HG03520 (cell line): ENCODE data around the gene YTHDC2.

Experiments used
- ATAC-seq: cut with Tn5 transposase; IDR thresholded peaks from one replicate; pipeline ENCODE4 v1.9.1; 2021; ENCODE audit warnings: mild to moderate bottlenecking, moderate library complexity; ENCODE audit not compliant: unreplicated experiment

Gene YTHDC2

DNA sequence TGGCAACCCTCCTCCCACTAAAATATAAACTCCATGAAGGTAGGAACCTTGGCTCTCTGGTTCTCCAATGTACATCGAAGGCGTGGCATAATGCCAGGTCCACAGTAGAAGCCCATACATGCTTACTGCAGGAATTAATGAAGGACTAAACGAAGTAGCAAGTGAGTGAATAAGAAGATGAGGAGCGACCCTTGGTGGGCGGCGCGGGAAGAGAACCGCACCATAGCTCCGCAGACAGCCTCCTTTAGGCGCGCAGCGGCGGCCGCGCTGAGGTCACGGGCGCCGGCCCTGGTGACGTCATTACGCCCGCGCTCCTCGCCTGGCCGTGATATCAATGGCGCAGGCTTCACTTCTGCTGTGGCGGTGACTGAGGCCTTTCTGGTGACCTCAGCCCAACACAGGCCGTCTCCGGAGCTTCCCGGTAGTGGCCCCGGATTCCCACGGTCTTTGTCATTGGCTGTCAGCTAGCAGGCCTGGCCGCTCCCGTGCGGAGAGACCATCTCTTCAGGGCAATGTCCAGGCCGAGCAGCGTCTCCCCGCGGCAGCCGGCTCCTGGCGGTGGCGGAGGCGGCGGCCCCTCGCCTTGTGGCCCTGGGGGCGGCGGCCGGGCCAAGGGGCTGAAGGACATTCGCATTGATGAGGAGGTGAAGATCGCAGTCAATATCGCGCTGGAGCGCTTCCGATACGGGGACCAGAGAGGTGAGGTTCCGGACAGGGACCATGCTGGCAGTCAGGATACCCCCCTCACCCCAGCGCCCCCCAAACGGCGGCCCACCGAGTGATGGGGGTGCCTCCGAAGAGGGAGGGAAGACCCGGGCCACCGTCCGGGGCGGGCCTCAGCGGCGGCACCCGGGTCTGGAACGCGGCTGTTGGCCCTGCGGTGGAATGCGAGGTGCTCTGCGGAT, at the start of gene YTHDC2:
Gene YTHDC2, plus strand, starts transcription at position 311 of the 905 bp plus-strand sequence. Its CDS starts 202 bp downstream, at position 513.
- peak; percentile 98 for ATAC-seq

DNA sequence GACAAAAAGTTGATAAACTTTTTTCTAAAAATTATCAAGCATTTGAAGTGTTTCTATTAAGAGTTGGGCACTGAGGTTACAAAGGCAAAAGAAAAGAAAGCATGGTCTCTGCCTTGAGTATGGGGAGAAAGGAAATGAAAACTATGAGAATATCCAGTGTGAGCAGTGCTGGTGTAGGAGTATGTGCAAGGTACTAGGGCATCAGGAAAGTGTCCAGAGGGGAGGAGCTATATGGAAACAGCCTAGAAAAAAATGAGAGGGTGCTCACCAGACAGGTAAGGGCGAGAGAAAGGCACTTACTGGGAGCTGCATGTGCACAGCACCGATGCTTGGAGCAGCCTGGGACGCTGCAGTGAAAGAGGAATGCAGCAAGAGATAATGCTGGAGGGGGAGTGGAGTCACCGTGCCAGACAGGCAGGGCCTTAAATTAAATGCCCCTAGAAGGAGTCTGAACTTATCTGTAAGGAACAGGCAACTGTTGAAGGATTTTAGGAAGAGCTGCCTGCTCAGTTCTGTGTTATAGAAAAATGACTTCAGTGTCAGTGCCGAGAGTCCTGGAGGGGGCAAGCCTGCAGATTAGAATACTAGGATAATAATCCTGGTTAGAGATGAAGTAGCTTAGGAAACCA, 39.3 kb upstream of the YTHDC2 start:
- no peak for ATAC-seq

DNA sequence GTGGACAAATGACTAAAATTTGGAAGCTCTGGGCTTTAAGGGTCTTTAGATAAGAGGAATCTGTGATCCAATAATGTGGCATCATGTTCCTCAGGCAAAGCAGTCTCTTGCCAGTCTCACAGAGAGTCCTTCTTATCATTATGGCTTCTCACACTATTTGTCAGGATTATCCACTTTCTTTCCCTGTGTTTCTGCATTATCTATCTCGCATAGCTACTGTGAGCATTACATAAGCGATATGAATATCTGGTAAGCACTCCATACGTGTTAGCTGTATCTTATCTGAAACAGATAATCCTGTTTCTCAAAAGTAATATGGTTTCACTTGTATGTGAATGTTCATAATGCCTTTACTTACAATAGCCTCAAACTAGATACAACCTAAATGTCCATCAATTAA, 34.8 kb upstream of the YTHDC2 start:
- no peak for ATAC-seq

DNA sequence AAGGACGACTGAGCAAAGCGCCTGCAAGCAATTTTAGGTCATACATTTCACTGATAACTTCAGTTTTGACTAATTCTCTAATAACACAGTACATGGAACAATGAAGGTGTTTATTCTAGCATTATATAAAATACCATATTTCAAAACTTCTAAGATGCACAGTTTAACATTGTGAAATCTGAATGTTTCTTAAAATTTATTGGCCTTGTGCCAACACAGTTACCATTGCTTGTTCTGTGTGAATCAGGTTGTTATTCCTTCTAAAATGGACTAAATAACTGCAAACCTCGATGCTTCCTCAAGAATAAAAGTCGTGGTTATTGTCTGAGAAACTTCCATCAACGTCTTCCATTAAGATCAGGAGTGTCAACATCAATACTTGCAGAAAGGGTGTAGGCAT, 33.3 kb upstream of the YTHDC2 start:
- ATAC-seq, result no peak

DNA sequence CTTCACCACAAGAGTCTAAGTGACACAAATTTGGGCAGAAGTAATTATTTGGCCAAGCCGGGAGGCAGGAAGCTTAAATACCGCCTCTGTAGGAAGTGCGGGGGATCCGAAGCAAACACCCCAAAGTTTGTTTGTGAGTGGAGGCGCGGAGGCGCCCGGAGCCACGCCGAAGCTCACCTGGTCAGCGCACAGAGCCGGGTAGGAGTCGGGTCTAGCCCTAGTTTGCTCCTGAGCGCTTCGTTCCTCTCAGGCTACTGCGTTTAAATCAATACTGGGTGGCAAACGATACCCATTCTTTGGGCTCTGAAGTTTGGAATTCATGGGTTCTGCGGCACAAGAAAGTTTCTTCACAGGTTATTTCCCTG, 26.1 kb upstream of the YTHDC2 start:
- no peak for ATAC-seq

DNA sequence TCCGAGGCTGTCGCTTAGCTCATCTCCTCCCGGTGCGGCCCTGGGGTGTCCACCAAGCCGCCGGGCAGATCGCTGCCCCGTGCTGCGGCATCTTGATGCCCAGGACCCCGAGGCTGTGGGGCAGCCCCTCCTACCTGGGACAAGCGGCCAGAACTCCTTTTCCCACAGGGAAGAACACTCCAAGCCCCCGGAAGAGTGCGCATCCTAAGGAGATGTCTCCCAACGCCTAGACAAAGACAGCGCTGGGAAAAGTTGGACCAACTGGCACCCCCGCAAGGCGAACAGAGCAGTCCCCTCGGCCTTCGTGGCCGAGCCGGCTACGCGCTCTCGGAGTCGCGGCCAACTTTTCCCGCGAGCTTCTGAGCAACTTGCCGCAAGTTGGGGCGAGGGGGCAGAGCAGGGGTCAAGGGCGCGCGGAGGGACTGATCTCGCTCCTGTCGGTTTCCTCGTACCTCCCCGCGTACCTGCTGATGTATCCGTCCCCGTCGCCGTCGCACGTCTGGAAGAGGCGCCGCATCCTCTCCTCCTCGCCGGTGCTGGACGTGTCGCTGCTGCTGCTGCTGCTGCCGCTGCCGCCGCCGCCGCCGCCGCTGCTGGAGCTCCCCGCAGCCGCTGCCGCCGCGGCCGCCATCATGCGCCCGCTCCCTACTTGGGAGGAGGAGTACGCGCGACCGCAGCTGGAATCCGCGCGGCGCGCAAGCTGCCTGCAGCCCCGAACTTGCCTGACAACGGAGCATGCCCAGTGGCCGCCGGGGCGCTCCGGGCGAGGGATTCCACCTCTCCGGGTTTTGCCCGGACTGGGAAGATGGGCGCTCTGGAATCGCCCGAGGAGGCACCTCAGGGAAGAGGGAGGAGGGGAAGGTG, 25.5 kb upstream of the YTHDC2 start, which contains the start of gene MCC:
Gene MCC, minus strand, starts transcription at position 673 of the 864 bp plus-strand sequence.
- no peak for ATAC-seq

DNA sequence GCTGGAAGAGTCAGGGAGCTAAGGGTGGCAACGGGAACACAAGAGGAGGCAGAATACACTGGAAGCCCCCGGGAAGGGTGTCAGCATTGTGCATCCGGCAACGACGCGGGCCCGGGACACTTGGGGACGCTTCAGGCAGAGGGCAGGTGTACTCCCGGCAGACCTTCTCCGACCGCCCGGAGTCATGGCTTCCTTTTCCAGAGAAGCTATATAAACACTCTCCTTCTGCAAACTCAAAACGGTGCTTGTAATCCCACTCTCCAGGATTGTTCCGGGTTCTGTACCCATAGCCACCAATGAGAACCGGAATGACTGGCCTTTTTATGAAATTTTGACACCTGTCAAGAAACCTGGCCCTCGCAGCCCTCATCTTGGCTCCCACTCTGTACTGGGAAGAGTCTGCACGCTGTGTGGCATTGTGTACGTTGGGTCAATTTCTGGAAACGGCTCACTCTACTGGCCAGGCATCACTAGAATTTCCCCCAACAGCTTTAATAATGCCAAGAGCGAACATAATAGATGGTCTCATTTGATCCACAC, 24.8 kb upstream of the YTHDC2 start:
- ATAC-seq, result peak; percentile 7

DNA sequence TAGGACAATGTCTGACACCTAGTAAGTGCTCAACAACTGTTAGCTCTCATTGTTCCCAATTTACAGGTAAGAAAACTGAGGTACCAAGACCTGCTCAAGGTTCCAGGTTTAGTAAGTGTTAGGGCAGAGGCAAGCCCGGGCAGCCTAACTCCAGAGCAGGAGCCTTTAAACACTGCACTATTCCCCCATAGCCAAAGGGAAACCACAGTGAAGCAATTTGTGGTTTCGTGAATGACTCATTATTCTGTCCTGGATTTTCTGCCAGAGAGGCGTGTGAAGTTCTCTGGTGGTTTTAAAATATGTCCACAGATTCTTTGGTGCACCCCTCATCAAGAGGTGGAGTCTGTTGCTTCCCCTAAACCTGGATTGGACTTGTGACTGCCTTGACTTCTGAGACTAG, 24.2 kb upstream of the YTHDC2 start:
- peak; percentile 40 for ATAC-seq

DNA sequence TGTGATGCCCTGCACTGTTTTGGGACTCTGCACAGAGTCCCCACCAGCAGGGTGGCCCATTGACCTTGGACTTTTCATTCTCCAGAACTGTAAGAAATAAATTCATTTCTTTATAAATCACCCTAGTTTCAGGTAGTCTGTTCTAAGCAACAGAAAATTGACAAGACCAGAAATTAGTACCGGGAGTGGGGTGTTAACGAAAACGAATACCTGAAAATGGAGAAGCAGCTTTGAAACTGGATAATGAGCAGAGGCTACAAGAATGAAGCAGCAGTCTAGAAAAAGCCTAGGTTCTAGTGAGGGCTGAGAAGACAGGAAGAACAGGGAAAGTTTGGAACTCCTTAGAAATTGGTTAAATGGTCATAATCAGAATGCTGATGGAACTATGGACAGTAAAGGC, 23.2 kb upstream of the YTHDC2 start:
- ATAC-seq, result no peak

DNA sequence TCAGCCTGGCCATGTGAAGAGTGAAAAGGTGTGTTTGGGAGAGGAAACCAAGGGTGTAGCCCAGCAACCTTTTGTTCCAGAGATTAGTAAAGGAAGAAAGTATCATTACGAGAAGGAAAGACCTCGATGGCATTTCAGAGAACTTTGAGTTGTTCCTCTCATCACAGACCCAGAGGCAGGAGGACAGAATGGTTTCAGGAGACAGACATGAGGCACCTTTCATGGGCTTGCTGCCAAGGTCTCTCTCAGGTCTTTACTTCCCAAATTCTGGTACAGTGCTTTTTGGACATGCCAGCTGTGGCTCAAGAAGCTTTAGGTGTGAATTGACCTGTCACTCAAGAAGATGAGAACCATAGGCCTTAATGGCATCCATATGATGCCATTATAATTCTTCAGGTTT, 22.5 kb upstream of the YTHDC2 start:
- no peak for ATAC-seq

DNA sequence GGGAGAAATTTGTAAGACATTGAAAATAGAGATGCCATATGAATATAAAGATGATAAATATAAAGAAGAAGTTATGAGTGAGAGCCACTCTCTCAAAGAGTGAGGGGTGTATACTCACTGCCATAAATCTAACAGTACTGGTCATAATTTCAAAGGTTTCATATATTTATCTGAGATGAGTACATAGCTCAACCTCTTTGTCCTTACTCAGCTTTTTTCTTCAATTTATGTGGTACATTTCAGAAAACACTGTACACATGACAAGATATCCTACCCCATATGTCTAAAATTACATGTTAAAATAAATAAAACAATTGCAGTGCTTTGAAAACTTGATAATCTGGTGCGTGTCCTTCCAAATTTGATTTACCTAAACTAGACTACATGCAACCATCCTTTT, 20.0 kb upstream of the YTHDC2 start:
- ATAC-seq, result no peak

DNA sequence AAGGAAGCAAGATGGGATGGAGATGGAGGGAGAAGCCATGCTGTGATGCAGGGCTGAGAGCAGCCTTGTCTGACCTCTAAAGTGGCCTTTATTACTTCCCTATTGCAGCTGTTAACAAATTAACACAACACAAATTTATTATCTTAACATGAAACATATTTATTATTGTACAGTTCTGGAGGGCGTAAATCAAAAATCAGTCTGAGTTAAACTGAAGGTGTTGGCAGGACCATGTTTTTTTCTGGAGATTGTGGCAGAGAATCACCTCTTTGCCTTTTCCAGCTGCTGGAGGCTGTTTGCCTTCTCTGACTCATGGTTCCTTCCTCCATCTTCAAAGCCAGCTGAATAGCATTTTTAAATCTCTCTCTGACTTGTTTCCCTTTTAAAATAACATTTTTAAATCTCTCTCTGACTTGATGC, 18.1 kb upstream of the YTHDC2 start:
- ATAC-seq, result no peak

DNA sequence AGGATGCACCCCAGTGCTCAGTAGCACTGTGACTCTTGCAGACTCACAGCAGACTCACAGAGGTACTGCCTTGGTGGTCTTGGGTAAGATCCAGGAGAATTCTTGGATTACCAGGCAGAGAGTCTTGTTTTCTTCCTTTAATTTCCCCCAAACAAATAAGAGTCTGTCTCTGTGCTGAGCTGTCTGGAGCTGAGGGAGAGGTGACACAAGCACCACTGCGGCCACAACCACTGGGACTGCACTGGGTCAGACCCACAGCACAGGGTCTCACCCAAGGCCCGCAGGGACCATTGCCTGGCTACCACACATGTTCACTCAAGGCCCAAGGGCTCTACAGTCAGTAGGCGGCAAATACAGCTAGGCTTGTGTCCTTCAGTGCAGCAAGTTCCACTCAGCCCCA, 11.4 kb upstream of the YTHDC2 start:
- ATAC-seq, result no peak

DNA sequence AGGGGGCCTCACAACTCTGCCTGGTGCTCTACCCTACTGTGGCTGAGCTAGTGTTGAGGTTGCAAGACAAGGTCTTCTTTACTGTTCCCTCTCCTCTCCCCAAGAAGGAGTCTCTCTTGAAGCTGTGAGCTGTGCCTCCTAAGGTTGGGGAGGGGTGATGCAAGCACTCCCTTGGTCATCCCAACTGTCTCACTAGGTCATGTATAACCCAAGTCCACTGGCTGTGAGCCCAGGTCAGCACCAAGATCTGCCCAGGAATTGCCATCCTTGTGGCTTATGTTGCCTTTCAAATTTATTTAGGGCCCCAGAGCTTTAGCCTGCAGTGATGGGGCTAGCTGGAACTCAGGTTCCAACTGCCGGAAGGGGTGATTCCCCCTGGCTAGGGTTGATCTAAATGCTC, 10.3 kb upstream of the YTHDC2 start:
- ATAC-seq, result no peak

DNA sequence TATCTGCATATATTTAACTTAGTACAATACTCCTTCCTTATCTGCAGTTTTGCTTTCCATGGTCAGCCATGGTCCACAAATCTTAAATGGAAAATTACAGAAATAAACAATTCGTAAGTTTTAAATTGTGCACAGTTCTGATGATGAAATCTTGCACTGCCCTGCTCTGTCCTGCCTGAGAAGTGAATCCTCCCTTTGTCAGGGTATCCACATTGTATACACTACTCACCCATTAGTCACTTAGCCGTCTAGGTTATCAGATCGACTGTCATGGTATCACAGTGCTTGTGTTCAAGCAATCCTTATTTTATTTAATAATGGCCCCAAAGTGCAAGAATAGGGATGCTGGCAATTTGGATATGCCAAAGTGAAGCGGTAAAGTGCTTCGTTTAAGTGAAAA, 8.3 kb upstream of the YTHDC2 start:
- ATAC-seq, result no peak

DNA sequence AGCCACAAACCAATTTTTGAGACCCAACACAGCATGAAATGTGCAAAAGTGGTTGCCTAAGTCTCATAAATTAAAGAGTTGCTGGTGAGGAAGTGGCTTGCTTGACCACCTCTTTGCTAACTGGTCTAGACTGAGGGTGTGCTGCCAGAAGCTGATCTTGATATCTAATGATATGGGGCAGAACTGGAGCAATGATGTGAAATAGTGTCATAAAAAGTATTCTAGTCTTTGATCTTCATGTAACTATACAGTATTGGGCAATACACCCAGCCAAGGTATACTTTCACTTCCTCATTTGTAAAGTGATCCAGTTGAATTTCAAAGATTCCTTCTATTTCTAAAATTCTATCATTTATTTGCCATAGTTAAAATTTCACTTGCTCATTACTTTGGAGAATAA, 5.9 kb upstream of the YTHDC2 start:
- no peak for ATAC-seq

DNA sequence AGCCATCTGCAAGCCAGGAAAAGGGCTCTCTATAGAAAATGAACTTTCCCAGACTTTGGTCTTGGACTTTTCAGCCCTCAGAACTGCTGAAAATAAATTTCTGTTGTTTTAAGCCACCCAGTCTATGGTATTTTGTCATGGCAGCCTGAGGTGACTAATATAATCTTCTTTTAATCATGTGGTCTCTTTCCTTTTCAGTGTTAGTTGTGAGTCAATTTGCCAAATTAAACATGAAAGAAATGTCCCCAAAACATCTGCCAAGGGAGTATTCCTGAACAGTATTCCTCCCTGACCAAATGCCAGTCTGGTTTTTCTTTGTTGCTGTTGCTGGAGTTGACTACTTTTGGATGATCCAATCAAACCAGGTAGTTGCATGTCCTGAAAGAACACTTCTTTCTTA, 4.7 kb upstream of the YTHDC2 start:
- ATAC-seq, result no peak

DNA sequence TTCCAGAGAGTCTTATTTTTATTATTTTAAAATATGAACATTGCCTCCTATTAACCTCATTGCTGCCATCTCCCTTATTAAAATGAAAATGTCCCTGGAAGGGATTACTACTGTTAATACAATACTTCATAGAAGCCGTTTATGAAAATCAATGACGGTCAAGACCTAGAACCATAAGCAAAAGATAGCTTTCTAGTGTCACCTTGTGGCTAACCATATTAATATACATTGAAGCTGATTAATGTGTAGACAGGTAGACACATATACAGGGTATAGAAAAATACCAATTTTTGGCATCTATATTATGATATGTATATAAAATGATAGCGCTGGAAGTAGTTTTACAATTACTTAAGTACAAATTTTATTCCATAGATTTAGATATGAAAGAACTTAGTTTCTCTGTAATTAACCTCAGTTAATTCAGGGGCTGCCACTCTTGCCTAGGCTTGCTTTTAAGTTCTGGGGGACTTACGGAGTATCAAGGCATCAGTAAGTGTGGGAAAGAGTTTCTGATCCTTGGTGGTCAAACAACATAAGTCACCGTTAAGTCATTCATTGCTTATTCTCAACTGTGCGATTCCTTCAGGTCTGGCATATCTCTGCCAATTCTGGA, 2.5 kb upstream of the YTHDC2 start:
- no peak for ATAC-seq

DNA sequence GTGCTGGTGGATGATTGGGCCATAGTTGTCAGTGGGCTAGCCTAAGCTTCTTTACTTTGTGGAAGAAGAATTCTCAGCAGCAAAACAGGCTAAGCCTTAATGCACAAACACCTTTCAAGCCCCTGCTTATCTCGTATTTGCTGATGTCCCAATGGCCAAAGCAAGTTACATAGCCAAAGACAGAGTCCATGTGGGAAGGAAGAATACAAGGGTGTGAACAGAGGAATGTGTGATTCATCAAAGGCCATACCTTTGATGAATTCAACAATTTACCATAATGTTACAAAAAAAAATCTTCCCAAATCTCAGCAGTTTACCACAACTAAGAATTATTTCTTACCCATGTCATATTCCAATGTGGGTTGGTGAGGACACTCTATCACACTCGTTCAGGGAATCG, 1.2 kb upstream of the YTHDC2 start:
- ATAC-seq, result no peak

DNA sequence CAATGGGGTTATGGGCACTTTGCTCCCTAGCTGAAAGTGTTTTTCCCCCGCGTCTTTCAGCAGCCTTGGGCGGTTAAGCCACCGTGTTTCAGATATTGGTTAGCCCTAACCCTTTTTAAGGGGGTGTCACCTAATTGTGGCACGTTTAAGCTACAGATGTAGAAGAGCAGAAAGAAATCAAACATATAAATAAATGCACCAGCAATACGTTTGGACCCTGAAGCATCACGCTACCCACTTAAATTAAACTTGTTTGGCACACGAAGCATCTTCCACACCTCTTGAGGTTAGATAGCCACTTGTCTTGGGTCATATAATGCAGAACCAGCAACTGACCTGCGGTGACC, 768 bp downstream of the YTHDC2 start:
- no peak for ATAC-seq

DNA sequence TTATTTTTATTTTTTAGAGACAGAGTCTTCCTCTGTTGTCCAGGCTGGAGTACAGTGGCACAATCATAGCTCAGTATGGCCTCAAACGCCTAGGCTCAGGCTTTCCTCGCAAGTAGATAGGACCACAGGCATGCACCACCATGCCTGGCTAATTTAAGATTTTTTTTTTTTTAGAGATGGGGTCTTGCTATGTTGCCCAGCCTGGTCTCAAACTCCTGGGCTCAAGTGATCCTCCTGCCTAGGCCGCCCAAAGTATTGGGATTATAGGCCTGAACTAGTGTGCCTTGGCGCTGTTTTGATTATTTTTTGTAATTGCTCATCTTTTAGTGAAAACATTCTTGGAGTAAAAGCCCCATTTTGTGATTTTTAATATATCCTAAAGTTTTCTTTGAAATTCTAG, 5.4 kb downstream of the YTHDC2 start:
- no peak for ATAC-seq
